Stimulated activated CD4-positive, alpha-beta T cell treated with anti-CD3 and anti-CD28 coated beads, Interleukin-4, amount 100 ng/mL, for 48 hours (primary cell): Measurements from ENCODE around the gene CENPP.

Experiments used
- DNase-seq, 2 donors: peaks; one replicate each; pipeline ENCODE4 v3.0.0-alpha.2; 2020; ENCODE audit warnings: low read depth in 2 of 2

CENPP gene

DNA sequence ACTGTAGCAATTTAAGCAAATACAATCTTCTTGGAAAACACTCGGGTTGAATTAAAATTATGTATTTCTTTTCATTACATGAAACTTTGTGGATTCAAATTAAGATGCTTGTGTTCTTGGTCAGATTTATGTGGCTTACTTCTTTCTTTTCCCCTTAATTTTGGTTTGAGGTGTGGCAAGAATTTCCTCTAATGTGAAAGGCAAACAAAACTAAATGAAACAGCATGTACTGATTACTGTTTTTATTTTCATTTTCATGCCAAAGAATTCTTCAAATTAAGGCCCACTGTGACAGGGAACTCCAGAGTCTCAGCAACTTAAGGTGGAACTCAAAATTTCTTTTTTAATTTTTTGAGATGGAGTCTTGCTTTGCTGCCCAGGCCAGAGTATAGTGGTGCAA is 98.6 kb downstream of the CENPP start, which contains the start of gene OMD:
Gene OMD (minus strand): TSS at position 132 of the 400 bp plus-strand sequence. CDS start 6,913 bp downstream, outside the sequence.
- no peak for DNase-seq

GRCh38 chr9:92425474-92425873 is 99.7 kb downstream of the CENPP start:
- no peak for DNase-seq

DNA sequence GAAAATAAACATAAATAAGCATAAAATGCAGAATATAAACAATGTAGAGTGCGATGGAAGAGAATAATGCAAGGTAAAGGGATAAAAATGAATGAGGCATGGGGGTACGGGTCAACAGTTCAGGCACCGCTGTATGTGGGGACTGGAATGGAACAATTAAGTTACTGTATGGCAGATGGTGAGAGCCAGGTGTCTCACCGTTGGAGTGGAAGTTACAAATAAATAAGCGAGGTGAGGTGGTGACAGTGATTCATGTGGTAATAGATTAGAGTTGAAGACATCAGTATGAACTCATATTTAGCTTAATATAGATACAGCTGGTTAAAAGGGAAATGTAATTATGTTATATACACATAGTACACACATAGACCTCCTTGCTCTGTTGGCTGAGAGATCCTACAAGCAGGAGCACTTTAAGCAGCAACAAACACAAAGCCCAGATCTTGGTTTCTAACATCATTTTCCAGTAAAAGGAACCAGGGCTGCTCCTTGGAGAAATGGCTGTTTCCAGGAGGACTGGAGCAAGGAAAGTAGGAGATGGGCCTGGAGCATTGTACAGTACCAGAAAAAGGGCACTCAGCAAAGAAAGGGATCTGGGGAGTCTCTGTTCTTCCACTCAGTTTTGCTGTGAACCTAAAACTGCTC is 100.9 kb downstream of the CENPP start:
- DNase-seq, result no peak

DNA sequence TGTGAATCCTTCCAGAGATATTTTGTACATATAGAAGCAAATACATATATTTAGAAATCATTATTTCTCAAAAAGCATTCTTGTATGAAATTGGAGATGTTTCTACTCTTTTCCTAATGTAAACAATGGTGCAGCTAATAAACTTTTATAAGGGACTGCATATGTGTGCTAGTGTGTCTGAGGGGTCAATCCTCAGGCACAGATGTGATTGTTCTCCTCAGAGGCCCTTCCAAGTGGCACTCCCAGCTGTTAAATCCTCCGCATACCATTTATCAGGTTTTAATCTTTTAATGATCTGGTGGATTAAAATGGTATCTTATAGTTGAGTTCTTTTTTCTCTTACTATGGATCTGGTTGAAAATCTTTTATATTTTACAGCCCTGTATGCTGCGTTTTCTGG is 104.1 kb downstream of the CENPP start:
- DNase-seq, result no peak

GRCh38 chr9:92432350-92432749 is 106.6 kb downstream of the CENPP start:
- DNase-seq, result no peak

DNA sequence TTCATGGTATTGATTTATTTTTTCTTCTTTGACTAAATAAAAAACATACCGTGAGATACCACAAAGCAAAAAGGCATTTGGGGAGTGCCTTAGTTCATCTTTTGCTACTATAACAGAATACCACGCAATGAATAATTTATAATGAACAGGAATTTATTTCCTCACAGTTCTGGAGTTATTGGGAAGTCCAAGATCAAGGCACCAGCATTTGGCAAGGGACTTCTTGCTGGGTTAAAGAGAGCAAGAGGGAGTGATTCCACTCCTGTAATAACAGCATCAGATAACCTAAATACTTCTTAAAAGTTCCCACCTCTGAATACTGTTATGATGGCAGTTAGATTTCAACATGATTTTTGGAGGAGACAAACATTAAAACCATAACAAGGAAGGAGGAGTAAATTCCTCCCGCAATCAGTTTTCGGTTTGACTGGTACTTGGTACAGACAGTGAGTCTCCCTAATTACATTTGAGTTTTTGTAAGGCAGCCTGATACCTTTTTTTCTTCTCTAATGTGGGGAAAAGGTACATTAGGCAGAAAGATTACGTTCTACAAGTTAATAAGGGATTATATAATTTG is 107.3 kb downstream of the CENPP start:
- no peak for DNase-seq

DNA sequence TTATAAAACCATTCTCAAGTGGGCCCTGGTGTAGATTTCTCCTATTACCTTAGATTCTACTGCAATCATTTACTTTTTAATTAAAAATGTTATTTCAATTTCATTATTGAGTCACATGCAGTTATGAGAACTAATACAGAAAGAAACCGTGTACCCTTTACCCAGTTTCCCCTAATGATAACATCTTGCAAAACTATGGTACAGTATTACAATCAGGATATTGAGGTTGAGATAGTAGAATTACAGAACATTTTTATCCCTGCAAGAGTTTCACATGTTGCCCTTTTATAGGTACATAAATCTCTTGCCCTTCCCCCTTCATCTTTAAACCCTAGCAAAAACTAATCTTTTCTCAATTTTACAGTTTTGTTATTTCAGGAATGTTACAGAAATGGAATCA is 109.5 kb downstream of the CENPP start:
- no peak for DNase-seq

GRCh38 chr9:92438900-92439526 is 113.3 kb downstream of the CENPP start:
- DNase-seq, result no peak

DNA sequence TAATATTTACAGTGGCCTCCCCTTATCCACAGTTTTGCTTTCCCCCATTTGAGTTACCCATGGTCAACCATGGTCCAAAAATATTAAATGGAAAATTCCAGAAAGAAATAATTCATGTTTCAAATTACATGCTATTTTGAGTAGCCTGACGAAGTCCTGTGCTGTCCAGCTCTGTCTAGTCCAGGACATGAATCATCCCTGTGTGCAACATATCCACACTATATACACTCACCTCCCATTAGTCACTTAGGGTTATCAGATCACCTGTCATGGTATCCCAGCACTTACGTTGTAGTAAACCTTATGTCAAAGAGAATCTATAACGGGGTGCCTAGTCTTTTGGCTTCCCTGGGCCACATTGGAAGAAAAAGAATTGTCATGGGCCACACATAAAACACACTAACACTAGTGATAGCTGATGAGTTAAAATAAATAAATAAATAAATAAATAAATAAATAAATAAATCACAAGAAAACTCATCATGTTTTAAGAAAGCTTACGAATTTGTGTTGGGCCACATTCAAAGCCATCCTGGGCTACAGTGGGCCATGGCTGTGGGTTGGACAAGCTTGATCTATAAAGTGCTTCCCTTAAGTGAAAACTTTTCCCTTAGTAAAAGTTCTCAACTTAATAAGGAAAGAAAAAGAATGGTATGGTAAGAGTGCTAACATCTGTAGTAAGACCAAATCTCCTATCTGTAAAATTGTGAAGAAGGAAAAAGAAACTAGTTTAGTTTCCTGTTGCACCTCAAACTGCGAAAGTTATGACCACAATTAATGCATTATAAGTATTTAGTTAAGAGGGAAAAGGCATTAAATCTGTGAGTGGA is 114.4 kb downstream of the CENPP start:
- DNase-seq, result no peak

DNA sequence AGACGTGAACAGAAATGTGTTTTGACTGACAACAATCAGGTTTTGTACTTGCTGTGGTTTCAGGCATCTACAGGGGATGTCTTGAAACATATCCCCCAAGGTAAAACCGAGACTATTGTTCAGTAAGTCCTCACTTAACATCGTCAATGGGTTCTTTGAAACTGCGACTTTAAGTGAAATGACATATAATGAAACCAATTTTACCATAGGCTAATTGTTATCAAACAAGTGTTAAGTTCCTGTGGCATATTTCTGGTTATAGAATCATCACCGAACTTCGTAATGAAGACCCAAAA is 114.9 kb downstream of the CENPP start:
- no peak for DNase-seq

DNA sequence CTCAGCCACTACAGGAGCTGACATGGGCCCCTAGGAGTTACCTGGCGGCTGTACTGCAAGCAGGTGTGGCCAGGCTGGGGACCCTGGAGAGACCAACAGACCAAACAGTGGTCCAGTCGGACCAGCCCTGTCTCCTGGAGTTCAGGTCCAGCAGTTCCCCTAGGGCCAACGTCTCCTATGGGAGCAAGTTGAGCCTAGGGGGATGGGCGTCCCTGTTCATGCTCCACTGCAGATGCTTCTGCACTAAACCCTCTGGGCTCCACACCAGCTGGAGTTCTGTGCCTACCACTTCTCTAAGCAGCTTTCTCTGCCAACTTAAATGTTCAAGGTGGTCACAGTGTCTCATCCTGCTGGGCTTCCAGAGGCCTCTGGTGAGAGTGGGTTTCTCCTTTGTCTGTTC is 119.1 kb downstream of the CENPP start:
- no peak for DNase-seq

DNA sequence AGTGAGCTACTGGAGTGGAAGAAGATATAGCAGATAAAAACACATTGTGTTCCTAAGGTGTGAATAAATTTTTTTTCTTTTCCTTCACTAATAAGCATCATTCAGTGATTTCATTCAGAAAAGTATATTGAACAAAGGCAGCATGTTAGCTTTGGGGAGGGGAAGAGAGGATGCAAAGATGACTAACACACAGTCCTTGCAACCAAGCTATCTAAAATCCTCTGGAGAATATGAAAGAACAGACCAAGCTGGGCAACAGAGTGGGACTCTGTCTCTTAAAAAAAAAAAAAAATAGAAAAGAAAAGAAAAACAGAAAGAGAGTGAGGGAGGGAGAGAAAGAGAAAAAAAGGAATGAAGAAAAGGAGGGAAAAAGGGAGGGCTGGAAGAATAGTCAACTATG is 120.8 kb downstream of the CENPP start:
- no peak for DNase-seq

- DNase-seq, result no peak
Measured at GRCh38 chr9:92455217-92455616, 129.5 kb downstream of the CENPP start.

GRCh38 chr9:92457576-92457975 is 131.8 kb downstream of the CENPP start:
- no peak for DNase-seq

DNA sequence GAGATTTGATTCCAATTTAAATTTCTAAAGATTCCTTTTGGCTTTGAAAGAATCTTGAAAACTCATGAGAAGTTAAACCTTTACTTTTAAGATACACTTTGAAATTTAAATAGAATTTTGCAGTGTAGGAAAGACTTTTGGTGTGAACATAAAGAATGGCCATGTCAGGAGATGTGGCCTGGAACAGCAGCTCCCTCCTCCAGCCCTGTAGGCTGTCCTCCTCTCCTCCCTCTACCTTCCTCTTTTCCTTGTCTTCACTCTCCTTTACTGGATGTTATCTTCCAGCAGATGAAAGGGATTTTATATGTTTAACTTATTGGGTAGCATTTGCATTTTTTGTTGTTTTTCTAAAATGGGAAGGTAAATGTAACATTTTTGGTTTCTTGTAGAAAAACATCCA is 137.6 kb downstream of the CENPP start:
- DNase-seq, result no peak

GRCh38 chr9:92463984-92464383 is 138.2 kb downstream of the CENPP start:
- DNase-seq, result no peak

- DNase-seq, result no peak
Measured at GRCh38 chr9:92467041-92467440, 141.3 kb downstream of the CENPP start.

- DNase-seq, result no peak
Measured at GRCh38 chr9:92467511-92467910, 141.8 kb downstream of the CENPP start.

- DNase-seq, result no peak
Measured at GRCh38 chr9:92468206-92468605, 142.5 kb downstream of the CENPP start.

DNA sequence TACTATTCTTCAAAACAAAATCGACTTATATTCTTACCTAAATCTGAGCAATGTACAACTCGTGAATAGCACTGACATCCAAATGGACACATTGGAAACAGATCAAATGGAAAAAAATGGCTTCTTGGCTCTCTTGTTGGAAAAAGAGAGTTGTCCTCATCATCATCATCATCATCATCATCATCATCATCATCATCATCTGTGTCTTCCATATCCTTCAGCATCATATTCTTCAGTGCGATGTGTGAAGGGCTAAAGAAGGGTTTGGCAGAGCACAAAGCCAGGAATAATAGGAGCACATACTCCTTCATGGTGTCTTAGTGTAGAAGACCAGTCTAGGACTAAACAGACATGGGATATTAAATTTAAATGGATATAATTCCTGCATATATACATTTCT is 148.8 kb downstream of the CENPP start:
- DNase-seq, result no peak

GRCh38 chr9:92476962-92477361 is 151.2 kb downstream of the CENPP start:
- no peak for DNase-seq

DNA sequence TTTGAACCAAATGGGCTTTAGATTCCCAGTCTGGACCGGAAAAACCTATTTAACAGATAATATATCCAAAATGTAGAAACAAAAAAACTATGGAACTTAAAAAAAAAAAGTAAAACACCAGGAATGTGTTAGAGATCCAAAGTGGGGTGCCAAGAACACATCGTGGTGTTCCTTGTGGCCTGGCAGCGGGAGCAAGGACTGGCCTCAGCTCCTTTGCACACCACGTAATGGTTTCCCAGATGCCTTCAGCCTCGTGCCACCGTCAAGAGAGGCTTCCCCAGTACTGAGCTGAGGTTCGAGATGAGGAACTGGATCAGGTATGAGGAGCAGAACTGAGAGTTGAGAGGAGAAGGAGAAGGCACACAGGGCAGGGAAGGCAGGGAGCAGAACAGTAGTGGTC is 153.0 kb downstream of the CENPP start:
- DNase-seq, result no peak

DNA sequence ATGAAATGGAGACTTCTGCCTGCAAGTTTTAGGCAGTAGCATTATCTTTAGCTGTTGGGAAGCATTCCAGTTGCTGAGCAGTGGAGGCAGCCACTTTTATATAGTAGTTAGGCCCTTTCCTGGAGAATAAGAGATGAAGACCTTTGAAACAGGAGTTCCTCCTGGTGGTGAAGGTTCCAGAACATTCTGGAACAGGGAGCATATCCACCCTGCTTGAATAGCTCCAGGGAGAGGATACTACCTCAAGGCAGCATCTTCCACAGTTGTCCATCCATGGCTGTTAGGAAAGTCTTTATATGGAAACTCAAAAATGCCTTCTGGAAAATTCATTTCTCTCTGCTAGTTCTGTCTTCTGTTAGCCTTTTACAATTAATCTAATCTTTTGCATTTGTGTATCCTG is 153.6 kb downstream of the CENPP start:
- no peak for DNase-seq
